ENCODE data around the gene STAB2.

GRCh38 chr12:103729499-103729898 is 142.4 kb downstream of the STAB2 start:
- no peak for TF ChIP-seq POLR2A (IDR thresholded peaks at IDR 0.05)
- TF ChIP-seq CTCF (IDR thresholded peaks at IDR 0.05), result no peak

All from right lobe of liver (tissue), 4 donors.